SJCRH30 (cell line): ENCODE results near the gene SLC46A2. TPM values are rescaled to one million over a fixed set of nuclear protein-coding genes. Genes with fewer than 3 reads are reported as not detected.

Source experiments
- DNase-seq, 2 experiments: peaks; one replicate each; pipeline ENCODE4 v3.0.0-alpha.2; 2015 to 2020
- H3K27ac ChIP-seq: fragments of 250-450 bp; sonication (Bioruptor Pico); 2 replicates; pipeline ENCODE4 v1.5.1; 2020; ENCODE audit warnings: mild to moderate bottlenecking, moderate library complexity
- H3K27me3 ChIP-seq: fragments of 250-450 bp; sonication (Bioruptor Pico); 2 replicates; pipeline ENCODE4 v1.5.1; 2020; ENCODE audit warnings: mild to moderate bottlenecking, moderate library complexity
- H3K36me3 ChIP-seq: fragments of 250-450 bp; sonication (Bioruptor Pico); 2 replicates; pipeline ENCODE4 v1.5.1; 2020; ENCODE audit warnings: mild to moderate bottlenecking, moderate library complexity
- H3K4me1 ChIP-seq: fragments of 250-450 bp; sonication (Bioruptor Pico); 2 replicates; pipeline ENCODE4 v1.5.1; 2020; ENCODE audit warnings: mild to moderate bottlenecking, moderate library complexity
- H3K4me3 ChIP-seq: fragments of 250-450 bp; sonication (Bioruptor Pico); 2 replicates; pipeline ENCODE4 v1.5.1; 2020; ENCODE audit warnings: mild to moderate bottlenecking, moderate library complexity
- H3K9me3 ChIP-seq: fragments of 250-450 bp; sonication (Bioruptor Pico); replicated peaks from 2 replicates; pipeline ENCODE4 v1.5.1; 2020; ENCODE audit warnings: mild to moderate bottlenecking, moderate library complexity
- total RNA-seq: library from RNA; depleted of rRNA; stranded (reverse); fragments of >200 nt; shearing (Covaris generic); gene quantifications from 2 replicates; pipeline ENCODE4 v1.2.3, GENCODE V29; 2014

The SLC46A2 gene
- total RNA-seq, 1 experiment from 2014 or later = not detected

GRCh38 chr9:112870556-112870955, 20.1 kb downstream of the SLC46A2 start:
- Histone ChIP-seq H3K27ac (no peak overlapping the region), H3K4me1 (peaks cover 14% of the 10 kb centered on the region), H3K27me3 (no peaks in the 10 kb centered on the region), H3K36me3 (no peaks in the 10 kb centered on the region), H3K9me3 (no peaks in the 10 kb centered on the region), H3K4me3 (no peak overlapping the region)
- no peak for DNase-seq

DNA sequence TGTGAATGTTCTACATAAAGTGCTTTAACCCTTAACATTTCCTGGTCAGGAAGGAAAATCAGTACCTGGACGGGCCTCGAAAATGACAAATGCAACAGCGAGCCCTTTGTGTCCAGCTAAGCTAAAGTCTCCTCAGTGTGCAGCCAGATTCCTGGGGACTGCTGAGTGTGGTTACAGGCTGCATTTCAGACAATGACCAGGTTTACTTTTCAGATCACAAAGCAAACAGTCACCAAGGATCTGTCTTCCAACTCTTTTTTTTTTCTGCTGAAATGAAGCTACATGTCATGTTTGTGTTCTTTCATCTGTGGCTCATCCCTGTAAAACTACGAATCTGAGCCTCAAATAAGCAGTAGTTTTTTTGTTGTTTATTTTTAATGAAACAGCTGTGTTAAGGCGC, 20.8 kb downstream of the SLC46A2 start:
- H3K4me3 ChIP-seq = no peak overlapping the region
- no peak for DNase-seq
- no peaks in the 10 kb centered on the region for H3K9me3 ChIP-seq
- H3K27ac ChIP-seq = no peak overlapping the region
- H3K36me3 ChIP-seq = 0 out of 2 replicates have a peak, but pooled peaks cover 2% of the 10 kb centered on the region
- H3K27me3 ChIP-seq = no peaks in the 10 kb centered on the region
- H3K4me1 ChIP-seq = peaks cover 14% of the 10 kb centered on the region

GRCh38 chr9:112869041-112869529, 21.6 kb downstream of the SLC46A2 start:
- Histone ChIP-seq H3K4me3 (no peak overlapping the region), H3K27ac (peak overlapping the region; percentile 42)
- peak; percentile 74 to 84 for DNase-seq

DNA sequence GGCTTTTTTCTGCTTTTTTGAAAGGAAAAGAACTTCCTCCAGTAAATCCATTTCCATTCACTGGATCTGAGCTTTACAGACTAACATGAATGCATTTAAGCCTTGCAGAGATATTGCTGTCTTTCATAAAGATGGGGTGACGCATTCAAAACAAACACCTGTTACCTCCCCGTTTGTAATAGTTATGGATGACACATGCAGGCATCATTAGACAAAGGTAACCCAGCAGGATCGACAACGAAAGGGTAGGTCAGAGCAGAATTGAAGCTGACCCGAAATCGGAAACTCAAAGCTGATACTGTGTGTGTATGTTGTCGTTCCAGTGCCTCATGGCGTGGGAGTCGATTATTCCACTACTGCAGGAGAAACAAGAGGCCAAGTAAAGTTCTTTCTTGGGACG, 22.2 kb downstream of the SLC46A2 start:
- no peak for DNase-seq
- Histone ChIP-seq H3K27ac (peak overlapping the region; percentile 42), H3K9me3 (no peaks in the 10 kb centered on the region), H3K4me1 (peaks cover 14% of the 10 kb centered on the region), H3K4me3 (no peak overlapping the region), H3K36me3 (peaks cover 2% of the 10 kb centered on the region; the same call in 1 of the 2 replicates), H3K27me3 (no peaks in the 10 kb centered on the region)

More at GRCh38 chr9:112869041-112869529, 21.6 kb downstream of the SLC46A2 start:
- H3K27me3 ChIP-seq = no peaks in the 10 kb centered on the region
- peaks cover 2% of the 10 kb centered on the region; the same call in 1 of the 2 replicates for H3K36me3 ChIP-seq
- peaks cover 14% of the 10 kb centered on the region for H3K4me1 ChIP-seq
- H3K9me3 ChIP-seq = no peaks in the 10 kb centered on the region

- no peak for DNase-seq
- Histone ChIP-seq H3K36me3 (peaks cover 2% of the 10 kb centered on the region; the same call in 1 of the 2 replicates), H3K27ac (no peak overlapping the region), H3K27me3 (no peaks in the 10 kb centered on the region), H3K4me3 (no peak overlapping the region), H3K9me3 (no peaks in the 10 kb centered on the region), H3K4me1 (peaks cover 14% of the 10 kb centered on the region)
Measured at GRCh38 chr9:112867275-112867991, 23.2 kb downstream of the SLC46A2 start.

GRCh38 chr9:112866662-112867274, 23.9 kb downstream of the SLC46A2 start:
- H3K27ac ChIP-seq = no peak overlapping the region
- H3K9me3 ChIP-seq = no peaks in the 10 kb centered on the region
- DNase-seq = no peak
- peaks cover 14% of the 10 kb centered on the region for H3K4me1 ChIP-seq
- H3K27me3 ChIP-seq = no peaks in the 10 kb centered on the region
- H3K4me3 ChIP-seq = no peak overlapping the region
- H3K36me3 ChIP-seq = peaks cover 2% of the 10 kb centered on the region; the same call in 1 of the 2 replicates

- peaks cover 2% of the 10 kb centered on the region; the same call in 1 of the 2 replicates for H3K36me3 ChIP-seq
- H3K9me3 ChIP-seq = no peaks in the 10 kb centered on the region
- no peak overlapping the region for H3K27ac ChIP-seq
- H3K27me3 ChIP-seq = no peaks in the 10 kb centered on the region
- peaks cover 14% of the 10 kb centered on the region for H3K4me1 ChIP-seq
- no peak overlapping the region for H3K4me3 ChIP-seq
- DNase-seq = no peak
Measured at GRCh38 chr9:112864982-112865381, 25.7 kb downstream of the SLC46A2 start.

DNA sequence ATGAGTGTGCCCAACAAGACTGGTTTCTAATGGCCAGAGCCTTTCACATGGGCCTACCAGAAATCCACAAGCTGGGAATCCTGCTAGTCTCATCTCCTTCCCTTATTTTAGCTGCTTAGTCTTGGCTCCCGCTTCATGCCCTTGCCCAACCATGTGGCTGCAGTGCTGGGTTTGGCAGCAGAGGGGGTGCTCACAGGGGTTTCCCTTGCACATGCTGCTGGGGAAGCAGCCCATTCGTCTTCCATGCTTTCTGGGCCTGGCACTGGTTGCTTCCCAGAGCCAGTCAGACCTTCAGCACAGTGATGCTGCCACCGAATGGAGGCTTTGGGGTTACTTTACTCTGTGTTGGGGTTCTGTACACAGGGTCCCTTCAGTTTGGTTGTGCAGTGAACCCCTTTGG, 26.3 kb downstream of the SLC46A2 start:
- Histone ChIP-seq H3K9me3 (no peaks in the 10 kb centered on the region), H3K27ac (no peak overlapping the region), H3K4me1 (peaks cover 11% of the 10 kb centered on the region), H3K4me3 (no peak overlapping the region), H3K27me3 (no peaks in the 10 kb centered on the region), H3K36me3 (peaks cover 2% of the 10 kb centered on the region; the same call in 1 of the 2 replicates)
- no peak for DNase-seq

DNA sequence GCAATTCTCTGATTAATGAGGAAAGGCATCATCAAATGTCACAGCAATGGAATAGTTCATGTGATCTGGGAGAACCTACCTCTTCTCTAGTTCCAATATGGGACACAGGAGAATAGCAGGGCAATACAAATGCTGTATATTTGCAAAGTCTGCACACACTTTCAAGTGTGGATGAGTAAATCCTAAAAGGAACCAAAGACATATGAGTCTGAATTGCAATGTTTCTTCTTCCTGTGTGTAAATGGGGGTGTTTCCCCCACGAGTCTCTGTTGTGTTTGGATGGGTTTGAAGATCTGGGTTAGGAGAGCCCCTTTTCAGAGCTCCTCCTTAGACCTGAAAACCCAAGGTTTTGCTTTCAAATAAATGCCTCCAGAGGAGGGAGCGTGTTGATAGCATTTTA, 26.9 kb downstream of the SLC46A2 start:
- Histone ChIP-seq H3K27me3 (no peaks in the 10 kb centered on the region), H3K9me3 (no peaks in the 10 kb centered on the region)

GRCh38 chr9:112863214-112863613, 27.5 kb downstream of the SLC46A2 start:
- Histone ChIP-seq H3K4me1 (peaks cover under 1% of the 10 kb centered on the region; the same call in 1 of the 2 replicates), H3K27me3 (no peaks in the 10 kb centered on the region), H3K4me3 (no peak overlapping the region), H3K9me3 (no peaks in the 10 kb centered on the region), H3K27ac (no peak overlapping the region), H3K36me3 (peaks cover 2% of the 10 kb centered on the region; the same call in 1 of the 2 replicates)
- DNase-seq = no peak

More for the DNA sequence above, 26.9 kb downstream of the SLC46A2 start:
- Histone ChIP-seq H3K36me3 (peaks cover 2% of the 10 kb centered on the region; the same call in 1 of the 2 replicates), H3K27ac (no peak overlapping the region), H3K4me3 (no peak overlapping the region), H3K4me1 (peaks cover 6% of the 10 kb centered on the region)
- no peak for DNase-seq

- no peaks in the 10 kb centered on the region for H3K9me3 ChIP-seq
- peaks cover under 1% of the 10 kb centered on the region; the same call in 1 of the 2 replicates for H3K4me1 ChIP-seq
- H3K36me3 ChIP-seq = peaks cover 2% of the 10 kb centered on the region; the same call in 1 of the 2 replicates
- no peak overlapping the region for H3K4me3 ChIP-seq
- no peaks in the 10 kb centered on the region for H3K27me3 ChIP-seq
- no peak for DNase-seq
- H3K27ac ChIP-seq = no peak overlapping the region
Measured at GRCh38 chr9:112861638-112862555, 28.8 kb downstream of the SLC46A2 start.

DNA sequence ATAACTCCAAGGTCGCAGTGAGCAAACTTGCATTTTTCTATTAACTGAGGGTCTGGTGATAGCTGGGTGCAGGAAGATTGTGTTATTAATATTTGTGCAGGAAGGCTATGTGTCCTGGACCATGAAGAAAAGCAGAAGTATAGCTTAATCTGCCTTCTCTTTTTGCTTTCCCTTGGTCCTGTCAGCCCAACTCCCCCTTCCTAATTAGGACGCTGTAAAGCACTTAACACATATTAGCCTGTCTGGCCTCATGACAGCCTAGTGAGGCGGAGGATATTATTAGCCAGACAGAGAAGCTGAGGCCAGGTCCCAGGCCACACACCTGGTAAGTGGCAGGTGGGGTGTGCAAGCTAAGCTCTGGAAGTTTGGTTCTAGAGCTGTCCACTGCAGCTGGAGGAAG, 29.5 kb downstream of the SLC46A2 start:
- Histone ChIP-seq H3K27me3 (no peaks in the 10 kb centered on the region), H3K36me3 (peaks cover 2% of the 10 kb centered on the region; the same call in 1 of the 2 replicates), H3K9me3 (no peaks in the 10 kb centered on the region), H3K4me3 (no peak overlapping the region), H3K4me1 (peaks cover 4% of the 10 kb centered on the region; the same call in 1 of the 2 replicates), H3K27ac (no peak overlapping the region)
- DNase-seq = no peak

- Histone ChIP-seq H3K9me3 (no peaks in the 10 kb centered on the region), H3K4me1 (peaks cover 4% of the 10 kb centered on the region; the same call in 1 of the 2 replicates), H3K4me3 (no peak overlapping the region)
Measured at GRCh38 chr9:112860451-112860850, 30.2 kb downstream of the SLC46A2 start.

GRCh38 chr9:112858625-112859147, 32.0 kb downstream of the SLC46A2 start:
- Histone ChIP-seq H3K27me3 (no peaks in the 10 kb centered on the region), H3K9me3 (no peaks in the 10 kb centered on the region), H3K4me1 (peaks cover 4% of the 10 kb centered on the region; the same call in 1 of the 2 replicates), H3K36me3 (no peaks in the 10 kb centered on the region), H3K27ac (no peak overlapping the region), H3K4me3 (no peak overlapping the region)
- no peak for DNase-seq

More at GRCh38 chr9:112860451-112860850, 30.2 kb downstream of the SLC46A2 start:
- Histone ChIP-seq H3K36me3 (peaks cover 2% of the 10 kb centered on the region; the same call in 1 of the 2 replicates), H3K27ac (no peak overlapping the region), H3K27me3 (no peaks in the 10 kb centered on the region)
- DNase-seq = no peak
